ENCODE measurements around the gene PPP1R15A. TPM values are rescaled to one million over a fixed set of nuclear protein-coding genes. Genes with fewer than 3 reads are reported as not detected.

Gene PPP1R15A
- total RNA-seq, 1 donor from 2014 or later: 80.9 TPM

DNA sequence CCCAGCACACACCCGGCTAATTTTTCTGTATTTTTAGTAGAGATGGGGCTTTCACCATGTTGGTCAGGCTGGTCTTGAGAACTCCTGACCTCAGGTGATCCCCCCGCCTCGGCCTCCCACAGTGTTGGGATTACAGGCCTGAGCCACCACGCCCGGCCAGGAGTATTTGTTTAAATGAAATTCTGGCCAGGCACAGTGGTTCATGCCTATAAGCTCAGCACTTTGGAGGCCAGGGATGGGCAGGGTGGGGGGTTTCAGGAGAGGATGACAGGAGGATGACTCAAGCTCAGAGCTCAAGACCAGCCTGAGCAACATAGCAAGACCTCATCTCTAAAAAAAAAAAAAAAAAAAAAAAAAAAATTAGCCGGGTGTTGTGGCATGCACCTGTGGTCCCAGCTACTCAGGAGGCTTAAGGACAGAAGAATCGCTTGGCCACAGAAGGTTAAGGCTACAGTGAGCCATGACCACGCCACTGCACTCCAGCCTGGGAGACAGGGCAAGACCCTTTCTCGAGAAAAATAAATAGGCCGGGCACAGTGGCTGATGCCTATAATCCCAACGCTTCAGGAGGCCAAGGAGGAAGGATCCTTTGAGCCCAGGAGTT lies 53.1 kb downstream of the PPP1R15A start:
- intact Hi-C loops (cut with DNase I): no loop called here
- H3K27ac ChIP-seq: no peak overlapping the region
- TF ChIP-seq, protein P1, sequence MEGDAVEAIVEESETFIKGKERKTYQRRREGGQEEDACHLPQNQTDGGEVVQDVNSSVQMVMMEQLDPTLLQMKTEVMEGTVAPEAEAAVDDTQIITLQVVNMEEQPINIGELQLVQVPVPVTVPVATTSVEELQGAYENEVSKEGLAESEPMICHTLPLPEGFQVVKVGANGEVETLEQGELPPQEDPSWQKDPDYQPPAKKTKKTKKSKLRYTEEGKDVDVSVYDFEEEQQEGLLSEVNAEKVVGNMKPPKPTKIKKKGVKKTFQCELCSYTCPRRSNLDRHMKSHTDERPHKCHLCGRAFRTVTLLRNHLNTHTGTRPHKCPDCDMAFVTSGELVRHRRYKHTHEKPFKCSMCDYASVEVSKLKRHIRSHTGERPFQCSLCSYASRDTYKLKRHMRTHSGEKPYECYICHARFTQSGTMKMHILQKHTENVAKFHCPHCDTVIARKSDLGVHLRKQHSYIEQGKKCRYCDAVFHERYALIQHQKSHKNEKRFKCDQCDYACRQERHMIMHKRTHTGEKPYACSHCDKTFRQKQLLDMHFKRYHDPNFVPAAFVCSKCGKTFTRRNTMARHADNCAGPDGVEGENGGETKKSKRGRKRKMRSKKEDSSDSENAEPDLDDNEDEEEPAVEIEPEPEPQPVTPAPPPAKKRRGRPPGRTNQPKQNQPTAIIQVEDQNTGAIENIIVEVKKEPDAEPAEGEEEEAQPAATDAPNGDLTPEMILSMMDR (IDR thresholded peaks at IDR 0.05): no peak

More for the DNA sequence above, 53.1 kb downstream of the PPP1R15A start:
- ATAC-seq (no peak), DNase-seq (peak; percentile 65)
- H3K27me3 ChIP-seq: no peaks in the 10 kb centered on the region
- peaks cover 6% of the 10 kb centered on the region for H3K4me1 ChIP-seq
- no peaks in the 10 kb centered on the region for H3K9me3 ChIP-seq
- H3K36me3 ChIP-seq: peaks cover 25% of the 10 kb centered on the region
- H3K4me3 ChIP-seq: no peak overlapping the region

Other genes with a start within 250 kb of the PPP1R15A start
- gene DBP, start 235.0 kb upstream of the PPP1R15A start, total RNA-seq: 17.7 TPM
- 9.5 TPM for gene CA11, start 226.2 kb upstream of the PPP1R15A start, total RNA-seq
- gene NTN5, start 199.4 kb upstream of the PPP1R15A start, total RNA-seq: 1.2 TPM
- 0.81 TPM for gene FUT2, start 176.4 kb upstream of the PPP1R15A start, total RNA-seq
- 1.2 TPM for gene MAMSTR, start 152.7 kb upstream of the PPP1R15A start, total RNA-seq
- gene RASIP1, start 131.8 kb upstream of the PPP1R15A start, total RNA-seq: 54.5 TPM
- gene IZUMO1, start 125.5 kb upstream of the PPP1R15A start, total RNA-seq: 3.8 TPM
- gene FUT1, start 119.8 kb upstream of the PPP1R15A start, total RNA-seq: 19.9 TPM
- gene FGF21, start 116.9 kb upstream of the PPP1R15A start, total RNA-seq: not detected
- gene BCAT2, start 61.4 kb upstream of the PPP1R15A start, total RNA-seq: 59.0 TPM
- 23.5 TPM for gene HSD17B14, start 35.9 kb upstream of the PPP1R15A start, total RNA-seq
- 16.0 TPM for gene PLEKHA4, start 3.8 kb upstream of the PPP1R15A start, total RNA-seq
- gene TULP2, start 26.3 kb downstream of the PPP1R15A start, total RNA-seq: not detected
- gene NUCB1, start 27.9 kb downstream of the PPP1R15A start, total RNA-seq: 287 TPM
- gene DHDH, start 61.3 kb downstream of the PPP1R15A start, total RNA-seq: 3.0 TPM
- gene BAX, start 82.5 kb downstream of the PPP1R15A start, total RNA-seq: 127 TPM
- 7,346 TPM for gene FTL, start 92.9 kb downstream of the PPP1R15A start, total RNA-seq
- gene GYS1, start 120.9 kb downstream of the PPP1R15A start, total RNA-seq: 35.1 TPM
- gene RUVBL2, start 121.5 kb downstream of the PPP1R15A start, total RNA-seq: 37.6 TPM
- gene LHB, start 144.7 kb downstream of the PPP1R15A start, total RNA-seq: not detected
- not detected for gene CGB3, start 151.9 kb downstream of the PPP1R15A start, total RNA-seq
- not detected for gene CGB2, start 159.5 kb downstream of the PPP1R15A start, total RNA-seq
- gene CGB1, start 164.5 kb downstream of the PPP1R15A start, total RNA-seq: not detected
- gene CGB5, start 171.4 kb downstream of the PPP1R15A start, total RNA-seq: not detected
- not detected for gene CGB8, start 176.7 kb downstream of the PPP1R15A start, total RNA-seq
- 0.43 TPM for gene CGB7, start 185.3 kb downstream of the PPP1R15A start, total RNA-seq
- 2.7 TPM for gene NTF4, start 192.4 kb downstream of the PPP1R15A start, total RNA-seq
- not detected for gene KCNA7, start 200.3 kb downstream of the PPP1R15A start, total RNA-seq
- 179 TPM for gene SNRNP70, start 213.0 kb downstream of the PPP1R15A start, total RNA-seq
- gene LIN7B, start 241.9 kb downstream of the PPP1R15A start, total RNA-seq: 12.2 TPM
- 1.5 TPM for gene C19orf73, start 246.7 kb downstream of the PPP1R15A start, total RNA-seq
- gene PPFIA3, start 247.1 kb downstream of the PPP1R15A start, total RNA-seq: 10.7 TPM